GM13976 (cell line): Measurements from ENCODE around the gene MICB.

Experiments used
- DNase-seq: peaks from one replicate; pipeline ENCODE4 v3.0.0; 2012; ENCODE audit warnings: low spot score
- in situ Hi-C: fragments of 300-500 bp; cut with MboI; formaldehyde crosslinking; loops from one replicate; pipeline ENCODE4 v1.12.0; 2022; ENCODE audit warnings: low sequenced_read_pairs, mixed read lengths, inconsistent platforms; ENCODE audit not compliant: unreplicated experiment
- TF ChIP-seq, protein P1 (sequence below): IDR thresholded peaks from 2 replicates; pipeline ENCODE4 v1.5.1; 2012; ENCODE audit warnings: borderline replicate concordance, mild to moderate bottlenecking; ENCODE audit not compliant: insufficient read depth; ENCODE audit errors: extremely low read depth, missing control alignments, control extremely low read depth

MICB gene

DNA sequence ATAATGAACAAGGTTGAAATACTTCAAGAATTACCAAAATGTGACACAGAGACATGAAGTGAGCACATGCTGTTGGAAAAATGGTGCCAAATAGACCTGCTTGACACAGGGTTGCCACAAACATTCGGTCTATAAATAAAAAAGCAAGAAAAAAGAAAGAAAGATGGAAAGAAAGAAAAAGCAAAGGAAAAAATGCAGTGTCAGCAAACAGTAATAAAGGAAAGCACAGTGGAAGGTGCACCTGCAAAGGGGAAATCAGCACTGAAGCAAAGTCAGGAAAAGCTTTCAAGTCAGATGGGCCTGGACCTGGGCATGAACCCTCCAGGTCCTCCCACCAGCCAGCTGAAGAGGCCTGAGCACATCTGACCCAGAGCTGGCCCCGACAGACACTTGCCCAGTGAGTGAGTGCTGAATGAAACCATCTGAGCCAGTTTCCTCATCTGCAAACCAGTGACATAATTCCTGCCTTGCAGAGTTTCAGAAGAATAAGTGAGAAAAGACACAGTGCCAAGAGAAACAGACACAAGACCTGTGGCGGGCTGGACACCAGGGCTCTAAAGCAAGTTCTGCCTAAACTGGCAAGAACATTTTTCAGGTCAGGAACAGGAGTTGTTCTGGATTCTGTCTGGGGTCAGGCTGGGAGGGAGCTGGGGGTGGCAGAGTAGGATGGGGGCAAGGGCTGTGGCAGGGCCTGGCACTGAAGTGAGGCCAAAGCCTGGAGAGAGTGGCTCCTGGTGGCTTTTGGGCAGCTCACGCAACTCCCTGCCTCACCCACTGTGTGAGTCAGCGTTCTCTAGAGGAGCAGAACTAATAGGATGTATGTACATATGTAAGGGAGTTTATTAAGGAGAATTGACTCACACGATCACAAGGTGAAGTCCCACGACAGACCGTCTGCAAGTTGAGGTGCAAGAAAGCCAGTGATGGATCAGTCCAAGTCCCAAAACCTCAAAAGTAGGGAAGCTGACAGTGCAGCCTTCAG is 23.9 kb upstream of the MICB start:
- TF ChIP-seq, protein P1, sequence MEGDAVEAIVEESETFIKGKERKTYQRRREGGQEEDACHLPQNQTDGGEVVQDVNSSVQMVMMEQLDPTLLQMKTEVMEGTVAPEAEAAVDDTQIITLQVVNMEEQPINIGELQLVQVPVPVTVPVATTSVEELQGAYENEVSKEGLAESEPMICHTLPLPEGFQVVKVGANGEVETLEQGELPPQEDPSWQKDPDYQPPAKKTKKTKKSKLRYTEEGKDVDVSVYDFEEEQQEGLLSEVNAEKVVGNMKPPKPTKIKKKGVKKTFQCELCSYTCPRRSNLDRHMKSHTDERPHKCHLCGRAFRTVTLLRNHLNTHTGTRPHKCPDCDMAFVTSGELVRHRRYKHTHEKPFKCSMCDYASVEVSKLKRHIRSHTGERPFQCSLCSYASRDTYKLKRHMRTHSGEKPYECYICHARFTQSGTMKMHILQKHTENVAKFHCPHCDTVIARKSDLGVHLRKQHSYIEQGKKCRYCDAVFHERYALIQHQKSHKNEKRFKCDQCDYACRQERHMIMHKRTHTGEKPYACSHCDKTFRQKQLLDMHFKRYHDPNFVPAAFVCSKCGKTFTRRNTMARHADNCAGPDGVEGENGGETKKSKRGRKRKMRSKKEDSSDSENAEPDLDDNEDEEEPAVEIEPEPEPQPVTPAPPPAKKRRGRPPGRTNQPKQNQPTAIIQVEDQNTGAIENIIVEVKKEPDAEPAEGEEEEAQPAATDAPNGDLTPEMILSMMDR = no peak
- DNase-seq = no peak
- in situ Hi-C loops = no loop called here

- in situ Hi-C loops = no loop called here
- TF ChIP-seq, protein P1 = no peak
- DNase-seq = no peak
Observed at GRCh38 chr6:31474871-31475286, 23.1 kb upstream of the MICB start.

DNA sequence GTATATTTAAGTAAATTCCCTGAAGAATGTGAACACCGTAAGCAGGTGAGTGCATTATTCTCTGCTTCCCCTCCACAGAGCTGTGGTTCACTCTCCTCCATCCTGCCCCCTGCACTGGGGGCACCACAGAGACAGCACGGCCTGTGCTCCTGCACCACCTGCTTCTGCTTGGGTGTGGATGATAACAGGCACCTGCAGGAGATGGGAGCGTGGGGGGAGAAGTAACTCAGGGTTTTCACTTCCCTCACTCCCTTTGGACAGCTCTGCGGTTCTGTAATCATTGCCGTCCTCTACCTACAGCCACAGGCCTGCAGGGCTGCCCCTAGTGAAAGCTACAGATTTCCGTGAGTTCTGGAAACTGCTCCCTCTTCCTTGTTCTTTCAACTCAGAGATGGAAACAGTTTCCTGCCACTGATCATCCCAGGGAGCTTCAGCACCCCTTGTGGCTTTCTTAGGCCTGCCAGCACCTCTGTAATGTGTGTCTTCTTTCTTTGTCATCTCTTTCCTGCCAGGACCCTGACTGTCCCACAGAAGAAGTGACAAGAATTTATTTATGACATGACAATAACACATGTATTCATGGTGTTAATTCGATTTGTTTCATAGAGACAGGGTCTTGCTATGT is 21.3 kb upstream of the MICB start:
- TF ChIP-seq, protein P1 = no peak
- no peak for DNase-seq
- in situ Hi-C loops = no loop called here

DNA sequence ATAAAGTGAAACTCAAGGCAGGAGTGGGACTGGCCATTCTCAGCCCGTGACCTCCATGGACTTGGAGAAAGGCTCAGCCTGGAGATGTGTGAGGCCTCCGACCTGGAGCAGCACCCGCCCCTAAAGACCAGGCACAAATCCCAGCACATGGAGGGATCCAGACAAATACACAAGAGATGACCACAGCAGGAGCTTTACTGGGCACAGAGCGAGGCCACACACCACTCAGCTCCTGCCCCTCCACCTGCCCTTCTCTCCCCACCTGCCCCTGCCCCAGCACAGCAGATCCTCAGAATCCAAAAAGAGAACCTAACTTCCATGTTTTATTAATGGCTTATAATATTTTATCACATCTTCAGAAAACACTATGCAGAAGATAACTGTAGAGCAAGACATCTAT is 20.4 kb upstream of the MICB start:
- no peak for DNase-seq
- TF ChIP-seq, protein P1 = no peak
- in situ Hi-C loops = no loop called here

DNA sequence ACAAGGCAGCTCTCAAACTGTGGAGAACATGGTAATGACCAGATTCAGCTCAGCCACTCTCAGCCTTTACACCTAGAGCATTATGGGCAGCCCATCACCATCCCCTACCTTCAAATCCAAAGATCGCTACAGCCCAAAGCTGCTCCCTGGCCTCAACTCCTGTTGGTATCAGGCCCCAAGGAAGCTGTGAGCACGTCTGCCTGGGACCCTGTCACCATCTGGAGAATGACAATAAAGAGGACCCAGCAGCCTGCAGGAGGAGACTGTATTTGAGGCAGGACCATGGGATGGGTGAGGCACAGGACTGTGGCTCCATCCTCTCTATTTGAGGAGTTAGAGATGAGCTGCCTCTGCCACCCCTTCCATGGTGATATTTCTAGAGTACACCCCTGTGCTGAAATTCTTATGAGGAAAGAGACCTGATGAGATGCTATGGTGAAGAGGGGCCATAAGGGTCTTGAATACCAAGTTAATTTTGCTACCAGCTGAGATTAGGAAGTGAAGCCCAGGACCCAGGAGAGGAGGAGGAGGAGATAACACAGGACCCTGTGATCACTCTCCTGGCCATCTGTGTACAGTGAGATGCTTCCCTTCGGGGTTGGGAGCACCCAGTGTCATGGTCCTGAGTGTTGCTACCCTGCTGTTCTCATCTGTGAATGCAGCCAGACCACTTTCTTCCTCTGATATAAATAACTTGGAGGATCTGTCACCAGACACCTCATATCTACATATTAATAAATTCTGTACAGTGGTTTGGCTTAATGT is 19.6 kb upstream of the MICB start:
- TF ChIP-seq, protein P1 = no peak
- DNase-seq = no peak
- in situ Hi-C loops = no loop called here
